Fibroblast of pulmonary artery (primary cell): ENCODE data around the gene PSME2.

Experiments
- DNase-seq: peaks from one replicate; pipeline ENCODE4 v3.0.0-alpha.2; 2010; ENCODE audit warnings: low read depth
- H3K4me3 ChIP-seq: replicated peaks from 2 replicates; pipeline ENCODE4 v1.5.1; 2011; ENCODE audit warnings: low read depth, mild to moderate bottlenecking, control low read depth, low read length, moderate library complexity
- CTCF ChIP-seq: IDR thresholded peaks from 2 replicates; pipeline ENCODE4 v1.5.1; 2011; ENCODE audit warnings: mild to moderate bottlenecking, control low read depth, low read length, inconsistent platforms; ENCODE audit errors: missing control alignments

Gene PSME2

GRCh38 chr14:24146978-24147760, 759 bp upstream of the PSME2 start, which contains the start of gene RNF31:
TSS of gene RNF31 (plus strand) at chr14:24147498. CDS start at chr14:24147699, 201 bp downstream.
- TF ChIP-seq CTCF, result no peak
- H3K4me3 ChIP-seq, result peak within 1 kb of the TSS; percentile 90
- peak; percentile 99 for DNase-seq

- peak overlapping the region; percentile 90 for H3K4me3 ChIP-seq
- no peak for DNase-seq
- no peak for TF ChIP-seq CTCF
Observed at GRCh38 chr14:24145690-24146452, 539 bp downstream of the PSME2 start.

GRCh38 chr14:24145219-24145618, 1.2 kb downstream of the PSME2 start:
- no peak for TF ChIP-seq CTCF
- DNase-seq, result no peak
- H3K4me3 ChIP-seq, result peak overlapping the region; percentile 7

GRCh38 chr14:24144451-24144850, 2.0 kb downstream of the PSME2 start:
- no peak overlapping the region for H3K4me3 ChIP-seq
- TF ChIP-seq CTCF, result no peak
- no peak for DNase-seq

GRCh38 chr14:24143511-24143910, 2.9 kb downstream of the PSME2 start:
- DNase-seq, result no peak
- H3K4me3 ChIP-seq, result no peak overlapping the region
- no peak for TF ChIP-seq CTCF

GRCh38 chr14:24141097-24141880, 5.1 kb downstream of the PSME2 start, which contains the start of gene EMC9:
TSS of gene EMC9 (minus strand) at chr14:24141591. CDS start at chr14:24141304, 287 bp downstream.
- peak within 1 kb of the TSS; percentile 84 for H3K4me3 ChIP-seq
- TF ChIP-seq CTCF, result peak; percentile 36
- peak; percentile 99 for DNase-seq
